Measurements from ENCODE around the gene RNF225. TPM values are rescaled to one million over a fixed set of nuclear protein-coding genes. Genes with fewer than 3 reads are reported as not detected.
A peak's percentile ranks its signal among the peaks of the same experiment; 100 is the strongest.

RNF225 gene
- total and polyA plus RNA-seq, 5 experiments from 2014 or later = 0.39 to 1.2 TPM; not detected in 3

DNA sequence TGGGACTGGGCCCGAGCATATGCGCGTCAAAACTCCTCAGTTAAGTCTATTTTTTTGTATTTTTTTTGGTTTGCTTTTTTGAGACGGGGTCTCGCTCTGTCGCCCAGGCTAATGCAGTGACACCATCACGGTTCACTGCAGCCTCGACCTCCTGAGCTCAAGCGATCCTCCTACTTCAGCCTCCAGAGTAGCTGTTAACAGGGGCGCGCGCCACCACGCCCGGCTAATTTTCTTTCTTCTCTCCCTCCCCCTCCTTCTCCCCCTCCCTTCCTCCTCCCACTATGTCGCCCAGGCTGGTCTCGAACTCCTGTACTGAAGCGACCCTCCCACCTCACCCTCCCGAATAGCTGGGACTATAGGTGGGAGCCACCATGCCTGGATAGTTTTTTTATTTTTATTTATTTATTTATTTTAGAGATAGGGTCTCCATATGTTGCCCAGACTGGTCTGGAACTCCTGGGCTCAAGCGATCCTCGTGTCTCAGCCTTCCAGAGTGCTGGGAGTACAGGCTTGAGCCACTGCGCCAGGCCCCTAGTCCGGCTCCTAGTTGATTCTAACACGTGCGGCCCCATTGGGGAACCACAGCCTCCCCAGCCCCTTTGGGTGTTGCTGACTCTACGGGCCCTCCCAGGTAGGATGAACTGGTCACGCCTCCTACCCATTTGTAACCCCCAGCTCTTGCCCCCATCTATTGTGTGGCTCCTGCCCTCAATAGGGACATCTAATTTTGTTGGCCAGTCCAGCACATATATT, 13.8 kb upstream of the RNF225 start:
- peak overlapping the region; percentile 90 to 98 (median 96) for H3K27ac Mint-ChIP-seq
- POLR2A ChIA-PET = interaction anchor here (0.9 to 4.5 kb wide), 6 partner anchors 19 to 137 kb away, joined by 3 to 43 read pairs (median 5); partner anchors contain the start of genes ZNF132, ZNF497 and ZSCAN22
- no peaks in the 10 kb centered on the region for H3K9me3 Mint-ChIP-seq
- ATAC-seq = no peak
- no peak for DNase-seq
- H3K4me1 Mint-ChIP-seq = peaks cover 14 to 47% (median 39%) of the 10 kb centered on the region in 4 donors
- no peaks in the 10 kb centered on the region for H3K27me3 Mint-ChIP-seq
- peak overlapping the region; percentile 85 to 99 (median 92) for H3K4me3 Mint-ChIP-seq
- no peaks in the 10 kb centered on the region for H3K36me3 Mint-ChIP-seq

DNA sequence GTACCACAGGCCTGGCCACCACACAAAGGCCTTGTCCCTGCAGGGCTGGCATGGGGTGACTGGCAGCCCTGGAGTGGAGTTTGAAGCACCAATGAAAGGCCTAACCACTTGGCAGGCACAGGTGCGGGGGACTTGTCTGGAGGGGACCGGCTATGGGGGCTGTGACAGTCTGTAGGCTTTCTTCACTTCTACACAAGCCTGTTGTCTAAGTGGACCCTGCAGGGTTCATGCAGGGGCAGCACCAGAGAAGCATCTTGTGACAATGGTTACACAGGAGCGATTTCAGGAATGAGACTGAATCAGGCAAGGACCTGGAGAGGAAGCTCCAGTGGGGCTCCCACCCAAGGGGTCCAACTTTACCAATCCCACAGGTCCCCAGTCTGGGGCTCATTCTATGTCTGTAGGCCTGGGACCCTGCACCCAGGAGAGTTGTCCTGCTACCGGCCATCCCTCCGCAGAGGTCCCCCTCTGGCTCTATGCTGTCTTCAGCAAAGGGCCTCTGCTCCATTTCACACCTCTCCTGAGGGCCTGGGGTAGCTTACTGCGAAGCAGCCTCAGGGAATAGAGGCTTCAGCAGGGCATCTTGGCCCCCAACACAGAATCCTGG, 12.4 kb upstream of the RNF225 start:
- POLR2A ChIA-PET = interaction anchor here (0.6 to 4.5 kb wide), 2 partner anchors 20 to 164 kb away, joined by 3 to 43 read pairs; partner anchors contain the start of gene ZNF497
- ATAC-seq = no peak
- DNase-seq = no peak
- H3K9me3 Mint-ChIP-seq = no peaks in the 10 kb centered on the region
- H3K4me1 Mint-ChIP-seq = peaks cover 19 to 55% (median 51%) of the 10 kb centered on the region in 4 donors
- peaks cover 0 to 2% (median 0%) of the 10 kb centered on the region in 5 donors for H3K27me3 Mint-ChIP-seq
- H3K4me3 Mint-ChIP-seq = peak overlapping the region in 9 of 10 donors; percentile 10 to 89 (median 63)
- peaks cover 0 to 8% (median 0%) of the 10 kb centered on the region in 3 donors for H3K36me3 Mint-ChIP-seq
- peak overlapping the region in 7 of 10 donors; percentile 14 to 93 (median 71) for H3K27ac Mint-ChIP-seq

DNA sequence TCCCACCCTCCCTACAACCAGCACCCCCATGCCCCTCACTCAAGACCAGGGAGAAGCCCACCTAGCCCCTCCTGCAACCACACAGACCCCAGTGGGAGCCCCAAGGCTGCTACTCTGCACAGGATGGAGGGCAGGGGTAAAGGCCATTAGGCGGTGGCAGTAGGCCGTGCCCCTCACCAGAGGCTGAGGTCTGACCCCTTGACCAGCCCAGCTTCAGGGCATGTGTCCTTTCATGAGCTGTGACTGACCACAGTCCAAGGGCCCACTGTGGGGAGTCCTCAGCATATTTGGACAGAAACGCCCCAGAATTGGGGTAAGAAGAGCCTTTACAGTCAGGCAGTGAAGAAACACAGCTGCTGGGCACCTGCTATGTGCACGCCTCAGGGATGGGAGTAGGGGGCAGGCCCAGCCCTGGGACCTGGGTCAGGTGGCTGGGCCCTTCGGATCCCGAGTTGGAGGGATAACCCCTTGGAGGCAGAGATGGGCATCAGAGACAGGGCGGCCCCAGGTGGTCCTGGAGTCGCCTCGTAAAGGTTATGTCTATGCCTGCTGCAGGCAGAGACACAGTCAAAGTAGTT, 10.1 kb upstream of the RNF225 start:
- Mint-ChIP-seq H3K36me3 (peaks cover 0 to 27% (median 7%) of the 10 kb centered on the region in 3 donors), H3K4me1 (peaks cover 12 to 54% (median 49%) of the 10 kb centered on the region in 4 donors), H3K9me3 (no peaks in the 10 kb centered on the region), H3K4me3 (peak overlapping the region; percentile 92 to 99 (median 95)), H3K27me3 (peaks cover 0 to 2% (median 0%) of the 10 kb centered on the region in 5 donors), H3K27ac (peak overlapping the region; percentile 97 to 100 (median 98))
- POLR2A ChIA-PET = interaction anchor here (0.9 to 4.6 kb wide), 8 partner anchors 16 to 66 kb away, joined by 3 to 26 read pairs (median 7); partner anchors contain the start of genes ZNF497, ZNF584 and ZSCAN22
- DNase-seq (no peak), ATAC-seq (no peak)

DNA sequence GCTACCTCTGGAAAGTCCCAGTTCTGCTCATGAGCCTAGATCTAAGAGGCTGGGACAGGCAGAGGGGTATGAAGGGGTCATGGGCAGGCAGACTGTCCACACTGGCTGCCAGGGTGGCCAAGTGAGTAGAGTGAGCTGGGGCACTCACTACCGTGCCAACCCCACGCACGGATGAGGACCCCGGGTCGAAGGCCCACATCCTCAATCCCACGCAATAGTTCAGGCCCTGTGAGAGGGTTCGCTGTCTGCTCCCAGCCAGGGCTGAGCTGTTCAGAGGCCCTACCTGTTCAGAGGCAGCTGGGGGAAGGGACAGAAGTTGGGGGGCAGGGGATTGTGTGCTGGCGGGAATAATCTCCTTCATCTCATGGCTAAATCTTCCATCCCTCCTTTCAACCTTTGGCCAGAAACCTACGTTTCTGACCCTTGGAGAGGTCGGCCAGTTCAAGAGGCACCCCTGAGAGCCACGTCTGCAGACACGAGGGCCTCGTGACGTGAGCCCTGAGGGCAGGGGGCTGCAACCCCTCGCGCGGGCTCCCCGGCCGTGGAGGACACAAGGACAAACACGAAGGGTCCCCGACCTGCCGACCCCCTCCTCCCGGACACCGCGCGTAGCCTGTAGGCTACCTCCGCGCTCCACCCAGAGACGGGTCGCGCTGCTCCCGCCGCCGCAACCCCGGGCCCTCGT, 9.4 kb upstream of the RNF225 start:
- DNase-seq = peak in 2 of 10 donors; percentile 25 to 33
- H3K27ac Mint-ChIP-seq = peak overlapping the region; percentile 97 to 100 (median 98)
- ATAC-seq = no peak
- H3K27me3 Mint-ChIP-seq = peaks cover 0 to 2% (median 0%) of the 10 kb centered on the region in 5 donors
- H3K4me1 Mint-ChIP-seq = peaks cover 14 to 59% (median 54%) of the 10 kb centered on the region in 4 donors
- H3K36me3 Mint-ChIP-seq = peaks cover 0 to 32% (median 9%) of the 10 kb centered on the region in 3 donors
- peak overlapping the region; percentile 92 to 99 (median 95) for H3K4me3 Mint-ChIP-seq
- POLR2A ChIA-PET = interaction anchor here (0.9 to 4.6 kb wide), 13 partner anchors 15 to 190 kb away, joined by 3 to 26 read pairs (median 5); partner anchors contain the start of genes ZNF446, ZNF497, ZNF584 and ZSCAN22
- H3K9me3 Mint-ChIP-seq = no peaks in the 10 kb centered on the region

DNA sequence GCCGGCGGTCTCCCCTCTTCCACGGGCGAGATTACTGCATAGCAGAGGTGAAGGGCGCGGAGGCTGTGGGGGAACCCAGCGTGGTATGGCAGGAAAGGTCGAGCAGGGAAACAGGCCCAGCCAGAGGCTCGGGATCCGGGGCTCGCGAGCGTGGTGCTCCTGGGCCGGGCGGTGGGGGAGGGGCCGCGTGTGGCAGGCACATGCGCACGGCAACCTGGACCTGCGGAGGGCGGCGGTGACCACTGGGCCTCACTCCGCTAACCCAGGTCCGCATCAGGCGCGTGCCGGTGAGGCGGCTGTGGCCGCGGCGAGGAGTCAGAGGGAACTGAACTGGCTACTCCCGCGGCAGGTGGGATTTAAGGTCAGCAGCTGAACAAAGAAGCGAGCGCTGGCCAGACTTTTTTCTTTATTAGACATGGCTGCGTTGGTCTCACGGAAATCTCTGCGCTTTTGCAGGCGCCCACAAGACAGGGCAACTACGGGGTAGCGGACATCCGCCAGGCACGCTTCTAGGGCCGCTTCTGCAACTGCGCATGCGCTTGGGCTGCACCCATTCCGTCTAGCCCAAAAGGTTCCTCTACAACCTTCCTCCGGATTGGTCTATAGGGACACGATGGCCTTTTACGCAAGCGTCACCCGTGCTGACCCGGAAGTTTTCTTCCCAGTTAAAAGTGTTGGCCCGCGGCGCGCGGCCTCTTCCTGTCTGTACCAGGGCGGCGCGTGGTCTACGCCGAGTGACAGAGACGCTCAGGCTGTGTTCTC, 8.7 kb upstream of the RNF225 start, which contains the start of gene RPS5:
Gene RPS5 (plus strand): TSS at position 694 of the 762 bp plus-strand sequence. CDS start 869 bp downstream, outside the sequence.
- DNase-seq (peak; percentile 87 to 99 (median 96)), ATAC-seq (peak; percentile 89 to 90)
- peak within 1 kb of the TSS; percentile 92 to 99 (median 95) for H3K4me3 Mint-ChIP-seq
- H3K36me3 Mint-ChIP-seq = peaks cover 0 to 40% (median 9%) of the 10 kb centered on the region in 3 donors
- H3K9me3 Mint-ChIP-seq = no peaks in the 10 kb centered on the region
- peak within 1 kb of the TSS; percentile 97 to 100 (median 98) for H3K27ac Mint-ChIP-seq
- POLR2A ChIA-PET = interaction anchor here (0.7 to 4.6 kb wide), 16 partner anchors 9 to 189 kb away, joined by 3 to 26 read pairs (median 4); partner anchors contain the start of genes RNF225, ZNF446, ZNF497 and ZNF584
- H3K4me1 Mint-ChIP-seq = peaks cover 14 to 58% (median 54%) of the 10 kb centered on the region in 4 donors
- peaks cover 0 to 2% (median 0%) of the 10 kb centered on the region in 5 donors for H3K27me3 Mint-ChIP-seq

DNA sequence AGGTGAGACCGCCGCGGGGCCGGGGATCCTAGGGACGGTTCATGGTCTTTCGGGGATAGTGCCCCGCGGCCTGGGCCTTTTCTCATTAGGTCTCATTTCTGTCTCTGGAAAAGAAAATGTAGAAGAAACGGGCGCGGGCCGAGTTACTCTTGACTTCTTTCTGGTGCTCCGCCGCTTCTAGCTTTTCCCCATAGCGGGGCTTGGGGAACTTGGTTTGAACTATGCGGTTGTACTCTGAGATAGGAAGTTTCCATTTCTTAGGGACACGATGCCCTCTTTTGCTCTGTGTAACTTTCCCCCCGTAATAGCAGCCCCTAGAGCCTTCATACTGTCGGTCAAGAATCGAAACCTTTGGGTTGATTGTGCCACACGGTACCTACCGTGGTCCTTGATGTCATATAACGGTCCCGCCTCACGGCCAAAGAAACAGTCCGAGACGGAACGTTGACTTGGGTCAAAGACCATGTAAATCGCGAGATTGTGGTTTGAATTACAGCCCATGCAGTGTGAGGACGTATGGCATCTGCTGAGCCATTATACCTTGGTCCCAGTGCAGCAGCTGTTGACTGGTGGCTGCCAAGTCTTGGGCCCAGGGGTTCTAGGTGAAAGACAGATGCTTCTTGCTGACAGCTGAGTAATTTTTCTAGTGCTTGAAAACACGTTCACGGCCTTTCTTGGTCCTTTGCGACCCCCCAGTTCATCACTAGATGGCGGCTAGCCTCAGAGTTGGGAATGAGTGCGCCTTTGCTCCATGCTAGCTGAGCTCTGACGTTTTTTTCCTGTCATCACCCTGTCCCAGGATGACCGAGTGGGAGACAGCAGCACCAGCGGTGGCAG, 7.9 kb upstream of the RNF225 start:
- DNase-seq = no peak
- Mint-ChIP-seq H3K9me3 (no peaks in the 10 kb centered on the region), H3K4me1 (peaks cover 10 to 54% (median 49%) of the 10 kb centered on the region in 4 donors), H3K27me3 (peaks cover 0 to 2% (median 0%) of the 10 kb centered on the region in 5 donors), H3K27ac (peak overlapping the region; percentile 97 to 100 (median 98)), H3K4me3 (peak overlapping the region; percentile 92 to 99 (median 95)), H3K36me3 (peaks cover 0 to 46% (median 13%) of the 10 kb centered on the region in 3 donors)
- peak in 1 of 2 donors; percentile 2 for ATAC-seq
- POLR2A ChIA-PET = interaction anchor here (0.7 to 4.6 kb wide), 12 partner anchors 8 to 167 kb away, joined by 3 to 26 read pairs (median 4); partner anchors contain the start of genes RNF225, ZNF446, ZNF497 and ZNF584

DNA sequence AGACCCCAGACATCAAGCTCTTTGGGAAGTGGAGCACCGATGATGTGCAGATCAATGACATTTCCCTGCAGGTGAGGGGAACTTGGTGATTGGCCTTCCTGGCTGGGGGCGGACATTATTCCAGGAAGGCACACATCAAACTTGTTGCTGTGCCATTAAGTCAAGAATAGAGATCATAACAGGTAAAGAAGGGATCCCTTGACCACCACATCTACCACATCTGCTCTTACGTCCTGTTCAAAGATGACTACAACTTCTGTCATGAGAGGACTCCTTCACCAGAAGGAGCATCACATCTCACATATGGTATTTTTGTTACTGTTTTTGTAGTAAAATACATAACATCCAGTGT, 7.3 kb upstream of the RNF225 start:
- Mint-ChIP-seq H3K9me3 (no peaks in the 10 kb centered on the region), H3K4me3 (peak overlapping the region; percentile 92 to 99 (median 95))
- POLR2A ChIA-PET = interaction anchor here (0.7 to 4.6 kb wide), 9 partner anchors 8 to 88 kb away, joined by 3 to 26 read pairs (median 6); partner anchors contain the start of genes RNF225, ZNF132, ZNF446 and ZNF497

DNA sequence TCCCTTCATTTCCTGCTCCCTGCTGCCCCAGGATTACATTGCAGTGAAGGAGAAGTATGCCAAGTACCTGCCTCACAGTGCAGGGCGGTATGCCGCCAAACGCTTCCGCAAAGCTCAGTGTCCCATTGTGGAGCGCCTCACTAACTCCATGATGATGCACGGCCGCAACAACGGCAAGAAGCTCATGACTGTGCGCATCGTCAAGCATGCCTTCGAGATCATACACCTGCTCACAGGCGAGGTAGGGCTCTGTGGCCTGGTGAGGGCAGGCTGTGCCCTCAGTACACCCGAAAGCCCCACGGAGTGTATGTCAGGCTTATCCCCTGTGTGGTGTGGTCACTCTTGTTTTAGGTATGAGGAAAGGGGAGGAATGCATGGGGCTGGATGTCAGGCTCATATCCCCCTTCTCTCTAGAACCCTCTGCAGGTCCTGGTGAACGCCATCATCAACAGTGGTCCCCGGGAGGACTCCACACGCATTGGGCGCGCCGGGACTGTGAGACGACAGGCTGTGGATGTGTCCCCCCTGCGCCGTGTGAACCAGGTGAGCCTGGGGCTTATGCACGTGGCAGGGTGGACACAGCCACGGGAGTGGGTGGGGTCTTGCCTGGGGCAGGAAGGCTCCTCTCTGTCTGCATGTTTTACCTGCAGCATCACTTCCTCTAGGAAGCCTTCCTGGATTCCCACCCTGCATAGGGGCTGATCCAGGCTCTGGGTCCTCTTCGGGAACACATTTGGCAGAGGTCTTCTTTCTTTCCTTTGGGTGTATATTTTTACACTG, 2.3 kb upstream of the RNF225 start:
- peak overlapping the region in 1 of 10 donors; percentile 69 for H3K27ac Mint-ChIP-seq
- peaks cover 0 to 63% (median 21%) of the 10 kb centered on the region in 3 donors for H3K36me3 Mint-ChIP-seq
- H3K9me3 Mint-ChIP-seq = no peaks in the 10 kb centered on the region
- ATAC-seq (no peak), DNase-seq (no peak)
- H3K4me1 Mint-ChIP-seq = peaks cover 15 to 33% (median 30%) of the 10 kb centered on the region in 4 donors
- peaks cover 0 to 18% (median 7%) of the 10 kb centered on the region in 5 donors for H3K27me3 Mint-ChIP-seq
- H3K4me3 Mint-ChIP-seq = no peak overlapping the region
- POLR2A ChIA-PET = no interaction called here

More for the DNA sequence above, 7.3 kb upstream of the RNF225 start:
- H3K4me1 Mint-ChIP-seq = peaks cover 12 to 54% (median 49%) of the 10 kb centered on the region in 4 donors
- peaks cover 0 to 52% (median 13%) of the 10 kb centered on the region in 3 donors for H3K36me3 Mint-ChIP-seq
- peak overlapping the region; percentile 97 to 100 (median 98) for H3K27ac Mint-ChIP-seq
- H3K27me3 Mint-ChIP-seq = peaks cover 0 to 2% (median 0%) of the 10 kb centered on the region in 5 donors
- DNase-seq (no peak), ATAC-seq (no peak)

DNA sequence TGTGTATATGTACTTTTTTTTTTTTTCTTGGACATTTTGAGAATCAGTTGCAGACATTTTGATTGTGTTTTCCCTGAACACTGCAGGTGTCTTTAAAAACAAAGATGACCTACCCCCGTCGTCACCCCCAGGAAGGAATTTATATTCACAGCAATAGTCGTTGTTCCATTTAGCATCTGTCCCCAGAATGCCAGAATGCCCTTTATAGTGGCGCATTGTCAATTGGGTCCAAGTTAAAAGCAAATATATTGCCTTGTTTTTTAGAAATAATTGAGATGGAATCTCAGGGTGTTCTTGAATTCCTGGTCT, 1.8 kb upstream of the RNF225 start:
- Mint-ChIP-seq H3K27ac (no peak overlapping the region), H3K27me3 (peaks cover 0 to 23% (median 8%) of the 10 kb centered on the region in 5 donors), H3K4me3 (no peak overlapping the region)

DNA sequence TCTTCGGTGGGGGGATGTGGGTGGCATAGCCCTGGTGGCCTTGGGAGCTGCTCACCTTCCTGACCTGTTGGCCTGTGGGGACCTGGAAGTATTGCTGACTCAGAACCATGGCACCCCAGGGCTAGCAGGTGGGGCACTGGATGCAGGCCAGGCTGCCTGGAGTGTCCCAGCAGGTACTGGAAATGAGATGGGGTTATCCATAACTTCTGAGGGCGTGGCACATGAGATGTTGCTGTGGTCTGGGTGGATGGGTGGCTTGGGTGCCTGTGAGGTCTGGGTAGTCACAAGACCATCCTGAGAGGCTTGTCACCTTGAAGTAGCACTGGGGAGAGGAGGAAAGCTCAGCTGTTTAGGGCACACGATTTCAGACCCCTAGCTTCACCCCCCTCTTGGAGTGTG, 636 bp upstream of the RNF225 start:
- no peaks in the 10 kb centered on the region for H3K9me3 Mint-ChIP-seq
- peaks cover 0 to 49% (median 14%) of the 10 kb centered on the region in 3 donors for H3K36me3 Mint-ChIP-seq

More for the DNA sequence above, 1.8 kb upstream of the RNF225 start:
- peaks cover 15 to 29% (median 25%) of the 10 kb centered on the region in 4 donors for H3K4me1 Mint-ChIP-seq
- no peak for ATAC-seq
- no peak for DNase-seq
- POLR2A ChIA-PET = no interaction called here
- H3K36me3 Mint-ChIP-seq = peaks cover 0 to 58% (median 21%) of the 10 kb centered on the region in 3 donors
- H3K9me3 Mint-ChIP-seq = no peaks in the 10 kb centered on the region

More for the DNA sequence above, 636 bp upstream of the RNF225 start:
- H3K27me3 Mint-ChIP-seq = peaks cover 0 to 23% (median 8%) of the 10 kb centered on the region in 5 donors
- H3K27ac Mint-ChIP-seq = peak overlapping the region in 1 of 10 donors; percentile 1
- peaks cover 15 to 22% (median 20%) of the 10 kb centered on the region in 4 donors for H3K4me1 Mint-ChIP-seq
- H3K4me3 Mint-ChIP-seq = no peak overlapping the region
- POLR2A ChIA-PET = interaction anchor here (0.6 kb wide), 1 partner anchor 9 kb away, joined by 7 read pairs; no protein-coding TSS in a partner anchor
- ATAC-seq (no peak), DNase-seq (no peak)
